ENCODE results near the gene RGS3.

The RGS3 gene

DNA sequence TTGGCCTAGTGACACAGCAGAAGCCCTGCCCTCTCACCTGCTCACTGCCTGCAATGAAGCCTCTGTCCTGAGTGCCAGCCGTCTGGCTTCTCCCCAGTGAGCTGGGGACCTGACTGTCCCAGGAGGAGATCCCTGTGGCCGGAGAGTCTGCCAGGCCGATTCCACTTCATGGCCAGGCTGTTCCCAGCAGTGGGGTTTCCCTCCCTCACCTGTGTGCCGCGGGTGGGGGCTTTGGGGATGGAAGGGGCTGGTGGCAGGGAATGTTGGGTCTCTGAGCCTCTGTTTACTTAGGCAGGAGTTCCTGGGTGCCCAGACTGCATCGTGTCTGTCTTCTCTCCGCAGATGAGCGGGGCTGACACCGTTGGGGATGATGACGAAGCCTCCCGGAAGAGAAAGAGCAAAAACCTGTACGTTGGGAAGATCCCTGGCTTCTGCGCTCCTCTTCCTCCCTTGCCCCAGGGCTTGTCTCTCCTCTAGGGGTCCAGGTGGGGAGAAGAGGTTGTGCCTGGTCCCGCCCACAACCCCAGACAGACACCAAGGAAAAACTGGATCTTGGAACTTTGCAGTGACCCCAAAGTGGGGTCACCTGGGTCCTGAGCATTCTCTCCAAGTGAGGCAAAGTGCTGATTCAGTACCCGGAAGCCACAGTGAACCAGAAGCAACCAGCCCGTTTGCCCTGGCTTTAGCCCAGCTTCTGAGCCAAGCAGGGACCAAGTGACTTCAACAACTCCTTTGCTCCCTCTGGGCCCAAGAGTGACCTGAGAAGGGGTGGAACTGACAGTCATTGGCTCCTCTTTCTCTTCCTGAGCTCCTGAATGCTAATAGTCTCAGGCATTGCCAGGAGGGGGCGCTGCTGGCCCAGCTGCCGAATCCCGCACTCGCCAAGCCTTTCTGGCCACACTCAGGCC is 127.7 kb downstream of the RGS3 start:
- peak; percentile 34 for DNase-seq

DNA sequence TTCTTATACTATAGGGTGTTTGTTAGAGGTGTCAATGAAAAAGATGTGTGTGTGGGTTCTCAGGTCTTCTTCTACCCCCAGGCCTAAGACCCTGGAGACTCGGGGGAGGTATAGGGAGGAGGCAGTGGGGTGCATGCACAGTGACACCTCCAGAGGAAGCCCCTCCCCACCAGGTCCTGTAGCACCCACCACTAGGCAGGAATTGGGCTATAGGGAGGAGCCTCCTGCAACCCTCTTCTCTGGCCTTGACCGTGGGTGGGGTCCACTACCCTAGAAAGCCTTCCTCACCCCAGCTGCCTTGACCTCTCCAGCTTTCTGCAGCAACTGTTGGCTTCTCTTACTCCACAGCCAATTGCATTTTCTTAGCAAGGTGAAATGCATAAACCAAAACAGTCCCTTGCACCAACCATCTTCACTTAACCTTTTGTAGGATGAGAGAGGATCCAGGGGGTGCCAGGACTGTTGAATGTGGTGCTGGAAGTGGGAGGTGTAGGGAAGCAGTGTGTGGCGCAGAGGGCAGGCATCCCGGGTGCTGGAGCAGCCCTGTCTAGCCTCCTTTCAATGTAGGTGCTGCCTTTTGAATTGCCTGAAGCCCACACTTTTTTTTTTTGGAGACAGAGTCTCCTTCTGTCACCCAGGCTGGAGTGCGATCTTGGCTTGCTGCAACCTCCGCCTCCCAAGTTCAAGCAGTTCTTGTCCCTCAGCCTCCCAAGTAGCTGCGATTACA is 128.5 kb downstream of the RGS3 start:
- DNase-seq, result no peak

DNA sequence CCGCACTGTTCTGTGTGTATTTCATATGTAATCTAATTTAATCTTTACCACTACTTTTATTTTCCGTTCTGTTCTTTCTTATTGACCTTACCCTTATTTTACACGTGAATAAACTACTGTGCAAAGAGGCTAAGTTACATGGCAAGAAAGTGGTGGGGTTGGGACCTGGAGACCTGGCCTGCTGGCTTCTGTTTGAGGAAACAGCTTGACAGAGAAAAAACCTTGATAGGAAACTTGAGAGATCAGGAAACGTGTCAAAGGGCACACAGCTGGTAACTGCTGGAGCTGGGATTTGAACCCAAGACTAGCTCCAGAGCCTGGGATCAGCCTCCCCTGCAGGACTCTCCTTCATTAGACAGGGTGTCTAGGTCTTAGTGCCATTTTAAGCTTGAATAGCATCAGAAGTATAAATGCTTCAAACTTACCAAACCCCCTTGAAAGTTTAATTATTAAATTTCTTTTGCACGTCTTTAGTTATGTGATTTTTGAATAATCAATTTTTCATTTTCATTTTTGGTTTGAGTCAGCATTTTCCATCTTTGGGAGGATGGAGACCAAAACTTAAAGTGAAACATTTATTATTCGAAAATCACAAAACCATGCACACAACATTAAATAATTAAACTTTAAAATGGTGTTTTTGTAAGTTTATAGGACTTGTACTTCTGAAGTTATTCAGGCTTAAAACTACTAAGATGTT is 129.5 kb downstream of the RGS3 start:
- DNase-seq, result no peak

DNA sequence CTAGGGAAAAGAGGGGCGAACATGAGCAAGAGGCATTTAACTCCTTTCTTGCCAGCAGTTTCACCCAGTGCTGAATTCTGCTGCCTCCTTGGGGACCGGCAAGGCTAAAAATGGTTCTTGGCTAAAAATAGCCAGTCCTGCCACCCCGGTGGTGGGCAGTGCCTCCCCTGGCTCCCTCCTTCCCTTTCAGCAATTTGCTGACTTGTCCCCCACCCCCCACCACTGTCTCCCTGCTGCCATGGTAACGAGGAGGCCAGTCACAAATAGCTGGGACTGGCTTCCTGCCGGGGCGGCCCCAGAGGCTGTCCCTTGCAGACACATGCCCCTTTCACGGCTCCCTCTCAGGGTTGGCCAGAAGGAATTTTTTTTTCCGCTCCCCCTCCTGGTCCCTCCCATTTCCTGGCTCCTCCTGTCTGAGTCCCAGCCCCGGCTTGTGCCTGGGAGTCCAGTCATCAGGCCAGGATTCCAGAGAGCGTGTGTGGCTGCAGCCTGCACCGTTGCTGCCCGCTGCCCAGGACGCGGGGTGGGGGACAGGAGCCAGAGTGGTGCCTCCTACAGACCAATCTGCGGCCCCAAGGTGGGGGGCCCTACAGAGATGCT is 130.3 kb downstream of the RGS3 start:
- DNase-seq, result peak; percentile 84

DNA sequence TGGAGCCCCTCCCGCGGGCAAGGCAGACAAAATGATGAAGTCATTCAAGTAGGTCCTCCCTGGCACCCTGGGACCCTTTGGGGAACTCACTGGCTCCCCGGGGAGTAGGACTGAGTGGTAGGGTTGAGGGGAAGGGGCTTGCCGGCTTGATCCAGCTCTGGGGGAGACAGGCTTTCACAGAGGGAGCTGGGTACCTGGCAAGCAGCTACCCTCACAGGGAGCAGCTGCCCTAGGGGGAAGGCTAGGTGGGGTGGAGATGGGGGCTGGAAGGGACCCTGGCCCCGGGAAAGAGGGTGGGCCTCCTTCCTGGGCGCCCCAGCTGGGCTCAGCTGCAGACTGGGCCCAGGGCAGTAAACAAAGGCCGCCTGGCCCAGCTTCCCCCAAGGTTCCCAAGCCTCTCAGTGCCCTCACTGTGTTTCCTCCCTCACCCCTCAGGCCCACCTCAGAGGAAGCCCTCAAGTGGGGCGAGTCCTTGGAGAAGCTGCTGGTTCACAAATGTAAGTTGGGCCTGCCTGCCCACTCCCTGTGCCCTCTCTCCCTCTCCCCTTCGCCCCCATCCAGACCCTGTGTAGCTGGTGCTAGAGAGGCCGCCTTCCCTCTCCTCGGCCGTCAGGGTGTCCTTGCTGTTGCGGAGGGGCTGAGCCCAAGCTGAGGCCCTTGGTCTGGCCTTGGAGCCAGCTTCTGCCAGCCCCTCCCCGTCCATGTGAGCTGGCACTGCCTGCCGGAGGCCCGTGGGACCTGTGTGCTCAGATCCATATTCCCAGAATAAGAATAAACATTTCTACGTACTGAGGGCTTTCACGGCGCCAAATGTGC is 131.2 kb downstream of the RGS3 start:
- no peak for DNase-seq

DNA sequence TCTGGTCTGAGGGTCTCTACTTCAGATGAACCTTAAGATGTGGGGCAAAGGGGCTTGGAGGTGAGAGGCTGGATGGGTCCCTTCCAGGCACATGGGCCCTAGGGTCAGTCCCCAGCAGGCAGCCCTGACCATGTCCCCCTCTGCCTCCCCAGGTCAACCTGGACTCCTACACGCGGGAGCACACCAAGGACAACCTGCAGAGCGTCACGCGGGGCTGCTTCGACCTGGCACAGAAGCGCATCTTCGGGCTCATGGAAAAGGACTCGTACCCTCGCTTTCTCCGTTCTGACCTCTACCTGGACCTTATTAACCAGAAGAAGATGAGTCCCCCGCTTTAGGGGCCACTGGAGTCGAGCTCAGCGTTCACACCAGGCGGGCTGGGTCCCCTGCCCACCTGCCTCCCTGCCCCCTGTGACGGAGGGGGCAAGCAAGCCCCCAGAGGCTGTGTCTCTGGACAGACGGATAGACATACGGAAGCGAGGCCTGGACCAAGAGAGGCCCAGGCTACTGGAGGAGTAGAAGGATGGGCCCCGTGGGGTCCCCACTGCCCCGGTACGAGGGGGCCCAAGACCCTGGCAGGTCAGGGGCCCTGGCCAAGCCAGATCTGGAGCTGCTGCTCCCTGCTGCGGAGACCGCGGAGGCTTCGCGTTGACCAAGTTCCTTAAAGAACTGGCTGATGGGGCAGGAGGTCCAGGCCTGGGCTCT is 133.2 kb downstream of the RGS3 start:
- DNase-seq, result no peak

DNA sequence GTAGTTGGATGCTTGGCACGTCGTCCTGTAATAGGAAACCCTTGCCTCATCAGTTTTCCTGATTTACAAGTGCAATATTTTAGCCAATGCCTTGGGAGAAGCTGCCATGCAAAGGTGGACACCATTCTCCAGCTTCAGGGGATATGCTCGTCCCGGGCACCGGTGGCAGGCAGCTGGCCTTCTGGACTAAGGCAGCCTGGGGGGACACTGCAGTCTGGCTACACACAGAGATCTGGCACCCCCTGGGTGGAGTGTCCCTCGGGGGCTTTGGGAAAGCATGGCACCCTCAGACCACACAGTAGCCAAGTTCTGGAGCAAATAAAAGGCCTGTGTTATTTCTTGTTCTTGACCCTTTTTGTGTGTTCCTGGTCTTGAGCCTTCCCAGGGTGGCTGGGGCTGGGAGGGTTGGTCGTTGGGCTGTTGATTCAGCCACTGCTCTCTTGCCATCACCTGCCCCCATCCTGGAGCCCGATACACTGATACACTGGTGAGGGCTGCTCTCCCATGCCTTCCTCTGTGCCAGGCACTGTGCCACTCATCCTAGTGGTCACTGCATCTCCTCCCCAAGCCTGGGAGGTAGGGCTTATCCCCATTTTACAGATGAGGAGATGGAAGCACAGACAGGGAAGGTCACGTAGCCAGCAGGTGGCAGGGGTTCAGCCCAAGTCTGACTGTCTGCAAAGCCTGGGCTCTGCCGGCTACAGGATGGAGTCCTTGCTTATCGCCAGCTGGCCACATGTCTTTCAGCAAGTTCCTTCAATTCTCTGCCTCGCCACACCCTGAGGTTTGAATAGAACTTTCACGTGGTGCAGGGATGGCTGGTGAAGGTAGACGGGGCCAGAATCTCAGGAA is 134.1 kb downstream of the RGS3 start:
- no peak for DNase-seq

DNA sequence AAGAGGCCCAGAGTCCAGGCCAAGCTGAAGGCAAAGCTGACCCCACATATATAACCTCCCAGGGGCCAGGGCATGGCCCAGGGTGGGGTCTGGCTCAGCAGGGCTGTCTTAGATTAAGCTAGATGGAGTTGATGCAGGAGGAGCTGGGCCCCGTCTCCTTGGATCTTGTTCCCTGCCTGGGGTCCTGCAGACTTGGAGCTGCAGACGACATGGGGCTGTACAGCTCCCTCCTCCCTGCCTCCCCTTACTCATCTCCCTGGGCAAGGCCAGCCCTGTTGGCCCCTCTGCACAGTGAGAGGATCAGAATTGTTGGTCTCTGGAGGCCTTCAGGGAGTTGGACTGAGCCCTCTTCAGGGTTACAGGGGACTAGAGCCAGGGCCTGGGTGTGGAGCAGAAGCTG is 134.9 kb downstream of the RGS3 start:
- DNase-seq, result no peak

DNA sequence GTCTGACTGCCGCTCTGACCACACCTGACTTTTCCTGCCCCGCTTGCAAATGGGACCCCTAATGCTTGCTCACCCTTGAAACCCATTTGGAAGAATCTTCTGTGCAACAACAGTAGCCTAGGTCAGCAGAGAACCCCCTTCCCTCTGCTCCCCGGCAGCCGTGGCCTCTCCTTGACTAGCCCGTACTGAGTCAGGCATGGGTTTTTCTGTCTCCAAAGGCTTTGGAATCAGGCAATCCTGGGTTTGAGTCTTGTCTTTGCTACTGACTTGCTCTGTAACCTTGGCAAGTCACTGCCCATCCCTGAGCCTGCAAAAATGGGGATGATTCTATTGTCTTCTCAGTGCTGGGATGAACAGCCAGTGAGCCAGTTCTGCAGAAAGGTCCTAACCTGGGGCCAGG is 135.4 kb downstream of the RGS3 start:
- no peak for DNase-seq

DNA sequence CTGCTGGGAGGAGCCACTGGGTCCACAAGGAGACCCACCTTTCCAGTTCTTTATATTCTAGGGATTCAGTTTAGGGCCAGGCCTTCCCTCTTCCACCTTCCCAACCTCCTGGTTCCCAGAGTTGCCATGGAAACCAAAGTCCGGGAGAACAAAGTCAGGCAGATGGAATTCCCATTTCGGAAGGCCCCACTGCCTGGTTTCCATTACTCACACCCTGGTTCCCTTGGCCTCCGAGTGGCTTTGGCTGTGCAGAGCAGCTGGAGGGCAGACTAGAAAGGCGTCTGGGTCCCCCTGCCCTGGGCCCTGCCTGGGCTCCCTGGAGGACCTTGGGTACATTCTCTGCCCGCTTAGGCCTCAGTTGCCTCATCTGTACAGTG is 136.1 kb downstream of the RGS3 start:
- peak; percentile 30 for DNase-seq

DNA sequence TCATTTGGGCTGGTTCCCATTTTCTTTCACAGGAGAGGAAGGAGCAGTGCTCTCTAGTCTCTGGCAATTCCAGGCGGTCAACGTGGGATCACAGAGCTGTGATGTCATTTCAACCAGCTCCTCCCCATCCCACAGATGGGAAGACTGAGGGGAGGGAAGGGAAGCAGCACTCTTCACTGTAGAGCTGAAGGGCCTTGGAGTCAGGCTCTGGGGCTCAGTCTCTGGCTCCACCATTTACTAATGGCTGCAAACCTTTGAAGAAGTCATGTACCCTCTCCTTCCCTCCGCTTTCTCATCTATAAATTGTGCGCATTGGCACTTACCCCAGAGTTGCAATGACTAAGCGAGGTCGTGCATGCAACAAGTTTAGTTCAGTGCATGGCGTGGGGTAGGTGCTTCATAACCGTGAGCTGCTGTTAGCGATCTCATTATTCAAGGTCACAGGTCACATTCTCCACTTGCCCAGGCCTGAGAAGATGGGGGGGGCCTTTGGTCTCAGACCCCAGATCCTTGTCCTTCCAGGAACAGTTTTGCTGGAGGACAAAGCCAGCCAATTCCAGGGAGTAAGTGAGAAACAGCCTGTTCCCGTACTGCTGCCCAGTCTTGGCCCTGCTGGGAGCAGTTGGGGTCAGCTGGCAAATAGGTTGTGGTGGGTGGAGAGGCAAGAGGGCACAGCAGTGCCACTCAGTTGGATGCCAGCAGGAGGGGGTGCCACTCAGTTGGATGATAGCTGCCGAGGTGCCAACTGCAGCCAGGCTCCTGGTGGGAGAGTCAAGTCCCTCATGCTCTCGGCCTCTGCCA is 136.7 kb downstream of the RGS3 start:
- no peak for DNase-seq

DNA sequence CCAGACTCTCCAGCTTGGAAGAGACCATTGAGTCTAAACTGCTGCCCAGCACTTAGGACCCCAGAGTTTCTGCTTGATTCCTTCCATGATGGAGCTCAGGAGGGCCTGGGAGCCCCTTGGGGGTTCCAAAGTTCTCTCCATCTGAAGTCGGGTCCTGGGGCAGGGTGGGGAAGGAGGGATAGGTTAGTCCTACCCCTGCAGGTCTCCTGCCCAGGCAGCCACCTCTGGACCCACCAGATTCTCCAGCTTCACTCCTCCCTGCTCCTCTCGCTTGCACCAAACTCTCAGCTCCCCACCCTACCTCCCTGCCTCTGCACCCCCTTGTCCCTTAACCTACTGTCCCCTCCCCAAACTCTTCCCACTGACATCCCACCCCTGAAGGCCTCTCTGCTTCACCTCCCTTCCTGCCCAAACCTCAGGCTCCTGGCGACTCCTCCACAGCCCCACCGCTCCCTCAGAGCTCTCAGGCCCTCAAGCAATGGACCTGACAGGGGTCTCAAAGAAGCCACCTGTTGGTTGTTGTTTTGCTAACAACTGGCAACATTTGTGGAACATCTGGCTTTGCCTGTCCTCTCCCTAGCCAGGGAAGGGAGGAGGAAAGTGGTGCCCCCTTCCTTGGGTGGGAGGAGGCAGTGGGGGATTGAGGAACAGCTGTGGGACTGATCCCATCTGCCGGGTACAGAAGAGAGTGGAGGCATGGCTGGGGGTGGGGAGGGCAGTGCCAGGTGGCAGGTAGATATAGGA is 137.5 kb downstream of the RGS3 start:
- DNase-seq, result peak; percentile 60

DNA sequence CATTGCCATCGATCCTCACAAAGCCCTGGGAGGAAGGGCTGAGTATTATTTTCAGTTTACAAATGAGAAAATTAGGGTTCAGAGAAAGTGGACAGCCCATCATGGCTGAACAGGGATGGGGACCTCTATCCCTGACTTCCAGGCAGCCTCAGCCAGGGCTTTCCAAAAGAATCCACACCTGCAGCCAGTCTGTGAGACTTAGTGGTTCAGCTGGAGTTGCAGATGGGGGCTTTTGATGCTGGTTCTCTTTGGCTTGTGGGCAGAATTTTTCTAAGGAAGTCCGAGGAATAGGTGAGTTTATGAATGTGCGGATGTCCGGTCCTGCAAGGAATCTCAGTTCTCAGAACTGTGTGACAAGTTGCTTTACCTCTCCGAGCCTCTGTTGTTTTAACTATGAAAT is 138.1 kb downstream of the RGS3 start:
- no peak for DNase-seq

DNA sequence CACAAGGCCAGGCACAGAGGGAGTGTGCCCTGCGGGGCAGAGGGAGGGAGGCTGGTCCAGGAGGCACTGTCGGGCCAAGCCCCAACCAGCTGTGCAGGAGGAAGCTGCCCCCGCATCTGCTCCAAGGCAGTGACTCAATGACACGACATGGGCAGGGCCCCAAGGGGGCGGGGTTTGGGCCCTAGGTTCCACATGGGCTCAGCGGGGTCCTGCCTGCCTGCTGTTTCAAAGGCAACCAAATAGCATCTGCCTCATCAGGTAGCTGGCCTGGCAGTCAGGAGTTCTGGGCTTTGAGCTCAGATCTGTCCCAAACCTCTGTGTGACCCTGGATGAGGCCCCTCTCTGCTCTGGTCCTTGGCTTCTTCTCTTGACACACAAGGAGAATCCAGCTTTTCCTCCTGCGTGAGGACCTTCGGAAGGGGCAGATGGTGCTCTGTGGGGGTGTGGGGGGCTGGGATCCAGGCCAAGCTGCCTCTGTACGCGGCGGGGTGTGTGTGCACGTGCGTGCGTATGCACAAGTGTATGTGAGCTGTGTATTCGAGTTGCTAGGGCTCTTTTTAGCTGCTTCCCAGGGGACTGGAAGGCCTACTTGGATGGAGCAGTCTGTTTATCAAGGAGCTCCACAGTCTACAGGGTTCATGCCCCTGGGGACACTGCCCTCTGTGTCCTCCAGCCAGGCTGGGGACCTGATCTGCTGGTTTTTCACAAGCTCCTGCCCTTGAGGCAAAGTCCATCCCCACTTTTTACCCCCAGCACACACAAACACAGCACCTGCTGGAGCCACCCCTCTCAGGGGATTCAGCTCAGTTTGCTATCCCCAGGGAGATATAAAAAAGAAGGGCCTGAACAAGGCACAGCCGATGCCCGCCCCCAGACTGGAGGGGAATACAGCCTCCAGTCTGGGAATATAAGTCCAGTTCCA is 138.9 kb downstream of the RGS3 start:
- peak; percentile 93 for DNase-seq

DNA sequence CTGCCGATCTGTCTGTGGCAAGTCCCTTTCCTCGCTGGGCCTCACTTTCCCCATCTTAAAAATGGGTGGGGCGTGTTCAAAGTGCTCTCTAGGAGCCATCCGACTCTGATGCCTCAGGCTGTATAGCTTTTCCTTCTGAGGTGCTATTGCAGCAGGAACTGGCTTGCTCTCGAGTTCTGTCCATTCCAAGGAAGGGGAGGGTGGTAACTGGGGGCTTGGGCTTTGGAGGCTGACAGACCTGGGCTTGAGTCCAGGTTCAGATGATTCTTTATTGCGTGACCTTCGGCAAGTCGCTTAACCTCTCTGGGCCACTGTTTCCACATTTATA is 139.5 kb downstream of the RGS3 start:
- DNase-seq, result no peak

DNA sequence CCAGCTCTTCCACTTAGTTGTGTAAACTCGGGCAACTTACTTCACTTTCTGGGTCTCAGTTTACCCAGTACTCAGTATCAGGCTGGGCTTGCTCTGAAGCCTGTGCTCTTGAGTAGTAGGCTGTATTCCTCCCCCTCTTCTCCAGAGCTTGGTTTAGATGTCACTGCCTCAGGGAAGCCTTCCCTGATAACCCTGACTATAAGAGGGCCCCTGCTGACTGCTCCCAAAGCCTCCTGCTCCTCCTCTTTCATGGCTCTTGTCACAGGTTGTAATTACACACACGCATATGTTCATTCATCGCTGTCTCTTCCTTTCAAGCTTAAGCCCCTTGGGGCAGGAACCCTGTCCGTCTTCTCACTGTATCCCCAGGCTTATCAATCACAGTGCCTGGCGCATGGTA is 140.2 kb downstream of the RGS3 start:
- no peak for DNase-seq

DNA sequence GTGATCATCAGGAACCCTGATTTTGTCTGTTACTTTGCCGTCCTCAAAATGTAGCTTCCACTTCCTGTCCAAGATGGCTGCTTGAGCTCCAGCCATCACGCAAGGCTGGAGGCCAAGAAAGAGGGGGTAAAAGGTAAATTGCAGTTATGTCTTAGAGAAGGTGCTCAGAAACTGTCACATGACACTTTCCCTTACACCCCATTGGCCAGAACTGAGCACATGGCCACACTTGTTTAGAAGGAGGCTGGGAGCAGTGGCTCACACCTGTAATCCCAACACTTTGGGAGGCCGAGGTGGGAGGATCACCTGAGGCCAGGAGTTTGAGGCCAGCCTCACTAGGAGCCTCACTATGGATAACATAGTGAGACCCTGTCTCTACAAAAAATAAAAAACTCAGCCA is 140.9 kb downstream of the RGS3 start:
- no peak for DNase-seq

DNA sequence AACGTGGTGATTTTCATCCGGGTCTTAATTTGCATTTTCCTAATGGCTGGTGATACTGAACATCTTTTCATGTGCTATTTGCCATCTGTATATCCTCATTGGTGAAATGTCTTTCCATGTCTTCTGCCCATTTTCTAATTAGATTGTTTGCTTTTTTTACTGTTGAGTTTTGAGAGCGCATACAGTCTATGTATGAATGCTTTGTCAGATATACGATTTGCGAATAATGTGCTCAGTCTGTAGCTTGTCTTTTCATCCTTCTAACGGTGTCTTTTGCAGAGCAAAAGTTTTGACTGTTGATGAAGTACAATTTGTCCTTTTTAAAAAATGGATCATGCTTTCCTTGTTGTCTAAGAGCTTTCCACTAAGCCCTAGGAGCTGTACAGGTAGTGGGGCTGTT is 143.0 kb downstream of the RGS3 start:
- no peak for DNase-seq

Data from DMS 273 treated with DMSO at 0.1 percent for 48 hours (cell line).